ENCODE results near the gene IGF2BP3. TPM values are rescaled to one million over a fixed set of nuclear protein-coding genes. Genes with fewer than 3 reads are reported as not detected.

IGF2BP3 gene
- total RNA-seq, 3 donors from 2014 or later (not counting 1 experiment from before 2014, with no cell fraction given): 1.4 to 2.9 TPM; not detected in 1

DNA sequence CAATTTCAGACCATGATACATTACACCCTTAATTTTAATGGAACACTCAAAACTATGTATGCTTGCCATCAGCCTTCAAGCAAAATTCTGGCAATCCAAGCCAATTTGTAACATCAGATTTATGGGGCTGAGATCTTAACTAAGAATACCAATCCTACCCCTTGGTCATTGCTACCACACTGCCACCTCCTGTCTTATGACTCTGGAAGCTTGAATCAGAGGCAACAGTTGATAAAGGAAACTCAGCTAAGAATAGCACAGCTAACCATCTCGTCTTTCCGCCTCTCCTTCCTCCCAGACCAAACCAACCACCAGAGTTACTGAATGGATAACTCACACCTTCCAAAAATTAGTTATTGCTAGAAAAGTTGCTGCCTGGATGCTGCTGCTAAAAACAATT, 7.4 kb downstream of the IGF2BP3 start:
- ATAC-seq (peak in 1 of 3 donors; percentile 34), DNase-seq (peak in 1 of 2 donors; percentile 44)
- Histone ChIP-seq H3K9me3 (ENCODE audit: control insufficient read depth, insufficient read depth, low read length) (no peaks in the 10 kb centered on the region), H3K4me3 (ENCODE audit: low read length) (no peak overlapping the region), H3K36me3 (ENCODE audit: control insufficient read depth, insufficient read depth, low read length) (no peaks in the 10 kb centered on the region), H3K27ac (ENCODE audit: low read length) (no peak overlapping the region), H3K4me1 (ENCODE audit: control insufficient read depth, insufficient read depth, low read length) (peaks cover 6% of the 10 kb centered on the region), H3K27me3 (ENCODE audit: control insufficient read depth, insufficient read depth, low read length) (peaks cover 25% of the 10 kb centered on the region)
- TF ChIP-seq, protein P1, sequence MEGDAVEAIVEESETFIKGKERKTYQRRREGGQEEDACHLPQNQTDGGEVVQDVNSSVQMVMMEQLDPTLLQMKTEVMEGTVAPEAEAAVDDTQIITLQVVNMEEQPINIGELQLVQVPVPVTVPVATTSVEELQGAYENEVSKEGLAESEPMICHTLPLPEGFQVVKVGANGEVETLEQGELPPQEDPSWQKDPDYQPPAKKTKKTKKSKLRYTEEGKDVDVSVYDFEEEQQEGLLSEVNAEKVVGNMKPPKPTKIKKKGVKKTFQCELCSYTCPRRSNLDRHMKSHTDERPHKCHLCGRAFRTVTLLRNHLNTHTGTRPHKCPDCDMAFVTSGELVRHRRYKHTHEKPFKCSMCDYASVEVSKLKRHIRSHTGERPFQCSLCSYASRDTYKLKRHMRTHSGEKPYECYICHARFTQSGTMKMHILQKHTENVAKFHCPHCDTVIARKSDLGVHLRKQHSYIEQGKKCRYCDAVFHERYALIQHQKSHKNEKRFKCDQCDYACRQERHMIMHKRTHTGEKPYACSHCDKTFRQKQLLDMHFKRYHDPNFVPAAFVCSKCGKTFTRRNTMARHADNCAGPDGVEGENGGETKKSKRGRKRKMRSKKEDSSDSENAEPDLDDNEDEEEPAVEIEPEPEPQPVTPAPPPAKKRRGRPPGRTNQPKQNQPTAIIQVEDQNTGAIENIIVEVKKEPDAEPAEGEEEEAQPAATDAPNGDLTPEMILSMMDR (IDR thresholded peaks at IDR 0.05): no peak
- WGBS (ENCODE audit: insufficient coverage): 0% methylated on average over 2 of the region's 2 CpGs
- Mint-ChIP-seq H3K9me3 (no peaks in the 10 kb centered on the region), H3K27ac (no peak overlapping the region), H3K27me3 (ENCODE audit: low read depth in 2 of 2) (peaks cover 60 to 64% of the 10 kb centered on the region in 2 donors), H3K36me3 (no peaks in the 10 kb centered on the region), H3K4me3 (no peak overlapping the region), H3K4me1 (peaks cover 6 to 7% of the 10 kb centered on the region in 2 donors)
- intact Hi-C loops (cut with micrococcal nuclease): loop anchor here (5.0 kb wide), 1 partner anchor 191 kb away; no protein-coding TSS in a partner anchor

DNA sequence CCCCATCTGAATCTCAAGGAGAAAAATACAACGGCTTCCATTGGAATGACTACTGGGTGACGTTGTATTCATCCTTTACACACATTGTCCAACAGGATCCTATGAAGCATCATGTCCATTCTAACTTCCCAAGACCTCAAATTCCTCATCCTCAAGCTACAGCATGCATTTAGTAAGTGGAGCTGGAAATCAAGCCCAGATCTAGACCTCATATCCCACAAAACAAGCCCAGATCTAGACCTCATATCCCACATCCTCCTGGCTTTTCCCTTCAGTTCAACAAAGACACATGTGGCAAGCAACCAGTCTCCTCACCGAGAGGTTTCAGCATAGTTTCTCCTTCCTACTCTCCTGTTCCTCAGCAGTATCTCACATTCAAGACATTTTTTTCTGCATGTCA, 12.2 kb downstream of the IGF2BP3 start:
- Histone ChIP-seq H3K36me3 (ENCODE audit: control insufficient read depth, insufficient read depth, low read length) (no peaks in the 10 kb centered on the region), H3K4me1 (ENCODE audit: control insufficient read depth, insufficient read depth, low read length) (no peaks in the 10 kb centered on the region), H3K27ac (ENCODE audit: low read length) (no peak overlapping the region), H3K4me3 (ENCODE audit: low read length) (no peak overlapping the region), H3K27me3 (ENCODE audit: control insufficient read depth, insufficient read depth, low read length) (peaks cover 16% of the 10 kb centered on the region), H3K9me3 (ENCODE audit: control insufficient read depth, insufficient read depth, low read length) (no peaks in the 10 kb centered on the region)
- no peak overlapping the region for H3K27ac Mint-ChIP-seq
- 85% methylated on average over 3 of the region's 3 CpGs for WGBS (ENCODE audit: insufficient coverage)
- intact Hi-C loops (cut with micrococcal nuclease): no loop called here
- H3K9me3 Mint-ChIP-seq: no peaks in the 10 kb centered on the region
- H3K4me3 Mint-ChIP-seq: no peak overlapping the region
- DNase-seq: no peak
- peaks cover 38 to 53% of the 10 kb centered on the region in 2 donors for H3K27me3 Mint-ChIP-seq (ENCODE audit: low read depth in 2 of 2)
- ATAC-seq: no peak
- no peaks in the 10 kb centered on the region for H3K4me1 Mint-ChIP-seq
- TF ChIP-seq, protein P1 (IDR thresholded peaks at IDR 0.05): no peak
- no peaks in the 10 kb centered on the region for H3K36me3 Mint-ChIP-seq

DNA sequence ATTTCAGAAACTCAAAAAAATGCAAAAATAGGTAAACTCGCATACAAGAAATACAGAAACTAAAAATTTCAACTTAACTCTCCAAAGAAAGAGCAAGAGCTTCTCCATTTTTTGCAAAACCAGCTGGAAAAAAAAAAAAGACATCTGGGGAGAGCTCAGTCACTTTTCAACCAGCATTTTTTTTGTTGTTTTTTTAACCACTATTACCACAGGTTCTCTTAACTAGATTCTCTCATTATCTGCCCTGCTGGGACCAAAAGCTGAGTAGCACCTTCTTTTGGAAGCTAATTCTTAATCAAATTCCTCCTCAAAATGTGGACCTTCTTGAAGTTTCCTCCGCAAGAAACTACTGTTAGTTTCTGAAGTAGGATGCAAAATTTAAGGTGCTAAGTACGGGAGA, 14.2 kb downstream of the IGF2BP3 start:
- Mint-ChIP-seq H3K4me1 (no peaks in the 10 kb centered on the region), H3K27ac (no peak overlapping the region), H3K9me3 (no peaks in the 10 kb centered on the region), H3K36me3 (no peaks in the 10 kb centered on the region), H3K4me3 (no peak overlapping the region), H3K27me3 (ENCODE audit: low read depth in 2 of 2) (peaks cover 27 to 38% of the 10 kb centered on the region in 2 donors)
- Histone ChIP-seq H3K4me1 (ENCODE audit: control insufficient read depth, insufficient read depth, low read length) (no peaks in the 10 kb centered on the region), H3K36me3 (ENCODE audit: control insufficient read depth, insufficient read depth, low read length) (no peaks in the 10 kb centered on the region), H3K4me3 (ENCODE audit: low read length) (no peak overlapping the region), H3K27me3 (ENCODE audit: control insufficient read depth, insufficient read depth, low read length) (peaks cover 8% of the 10 kb centered on the region), H3K27ac (ENCODE audit: low read length) (no peak overlapping the region), H3K9me3 (ENCODE audit: control insufficient read depth, insufficient read depth, low read length) (no peaks in the 10 kb centered on the region)
- 86% methylated on average over 1 of the region's 3 CpGs for WGBS (ENCODE audit: insufficient coverage)
- intact Hi-C loops (cut with micrococcal nuclease): no loop called here
- TF ChIP-seq, protein P1 (IDR thresholded peaks at IDR 0.05): no peak
- ATAC-seq (no peak), DNase-seq (no peak)

DNA sequence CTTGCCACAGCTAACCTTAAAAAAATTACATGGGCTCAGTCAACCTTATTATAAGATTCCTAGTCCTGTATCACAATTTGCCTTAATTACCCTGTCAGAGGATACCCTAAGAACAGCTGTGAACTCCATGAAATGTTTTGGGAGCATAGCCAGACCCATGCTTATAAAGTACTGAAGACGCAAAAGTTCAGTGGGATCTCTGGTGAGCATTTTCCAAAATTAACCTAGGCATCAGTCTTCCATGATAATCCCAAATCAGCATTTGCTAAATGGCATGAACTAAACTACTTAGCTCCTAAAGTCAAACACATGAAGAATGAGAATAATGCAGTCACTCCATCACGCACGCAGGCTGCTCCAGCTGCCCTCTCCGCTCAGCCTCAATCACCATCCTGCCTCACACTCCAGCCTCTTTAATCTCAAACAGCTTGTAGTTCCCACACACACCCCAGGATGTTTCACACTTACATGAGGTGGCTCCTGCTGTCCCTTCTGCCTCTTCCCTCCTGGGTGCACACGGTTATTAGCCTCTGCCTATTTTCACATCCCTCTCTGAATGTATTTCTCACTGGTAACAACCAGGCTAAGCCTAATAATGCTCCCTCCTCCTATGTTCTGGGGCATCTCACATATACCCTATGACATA, 15.3 kb downstream of the IGF2BP3 start:
- Mint-ChIP-seq H3K27ac (no peak overlapping the region), H3K4me3 (no peak overlapping the region), H3K27me3 (ENCODE audit: low read depth in 2 of 2) (peaks cover 24 to 34% of the 10 kb centered on the region in 2 donors), H3K36me3 (no peaks in the 10 kb centered on the region), H3K4me1 (no peaks in the 10 kb centered on the region), H3K9me3 (no peaks in the 10 kb centered on the region)
- H3K9me3 ChIP-seq (ENCODE audit: control insufficient read depth, insufficient read depth, low read length): no peaks in the 10 kb centered on the region
- no peaks in the 10 kb centered on the region for H3K36me3 ChIP-seq (ENCODE audit: control insufficient read depth, insufficient read depth, low read length)
- H3K4me1 ChIP-seq (ENCODE audit: control insufficient read depth, insufficient read depth, low read length): no peaks in the 10 kb centered on the region
- WGBS (ENCODE audit: insufficient coverage): 88% methylated on average over 5 of the region's 5 CpGs
- H3K27me3 ChIP-seq (ENCODE audit: control insufficient read depth, insufficient read depth, low read length): peaks cover 11% of the 10 kb centered on the region
- intact Hi-C loops (cut with micrococcal nuclease): no loop called here
- no peak overlapping the region for H3K4me3 ChIP-seq (ENCODE audit: low read length)
- ATAC-seq: no peak
- DNase-seq: no peak
- H3K27ac ChIP-seq (ENCODE audit: low read length): no peak overlapping the region
- TF ChIP-seq, protein P1 (IDR thresholded peaks at IDR 0.05): no peak
